HCT116 (cell line): ENCODE results near the gene TOX2. TPM values are rescaled to one million over a fixed set of nuclear protein-coding genes. Genes with fewer than 3 reads are reported as not detected.

ENCODE experiments used
- ATAC-seq: fragments of 200-7000 bp; cut with Tn5 transposase; 2 replicates; pipeline ENCODE4 v1.9.1; 2020; ENCODE audit warnings: mild to moderate bottlenecking, moderate library complexity
- BruUV-seq: library from RNA; stranded (reverse); fragments of 400-500 nt; replicated peaks from 2 replicates; lab custom pipeline; 2021; lab: Mats Ljungman, UMichigan
- CTCF ChIA-PET: fragments of 300-600 bp; sonication (Branson Sonifier 250); formaldehyde crosslinking; loops from one replicate; lab custom pipeline; 2021; ENCODE audit warnings: antibody characterized with exemption; lab: Charles Lee
- POLR2A ChIA-PET: fragments of 300-600, 350-600 bp; sonication (Branson Sonifier 250); formaldehyde crosslinking; loops from one replicate; lab custom pipeline; 2021; ENCODE audit warnings: antibody characterized with exemption; lab: Charles Lee
- RAD21 ChIA-PET, 2 experiments: fragments of 300-600 bp; sonication (Branson Sonifier 250); formaldehyde crosslinking; loops; one replicate each; lab custom pipeline; 2023; ENCODE audit warnings: low total read pairs in 2 of 2; ENCODE audit not compliant: uncharacterized antibody in 2 of 2, unreplicated experiment in 2 of 2, low non-redundant PET in 1 of 2; lab: Charles Lee
- DNase-seq: peaks from one replicate; pipeline ENCODE4 v3.0.0-alpha.2; 2010; ENCODE audit warnings: low read depth, low spot score
- H2AFZ ChIP-seq: fragments of 200-600 bp; shearing (Covaris generic), sonication (generic); 2 replicates; pipeline ENCODE4 v1.6.1; 2017; ENCODE audit warnings: low read depth, mixed run types, mixed read lengths, antibody characterized with exemption, low read length; ENCODE audit not compliant: poor library complexity, severe bottlenecking
- H3K27ac ChIP-seq: 2 replicates; pipeline ENCODE4 v1.5.1; 2012; ENCODE audit warnings: low read depth, low read length
- H3K27me3 ChIP-seq: fragments of 200-600 bp; sonication (generic); 2 replicates; pipeline ENCODE4 v1.6.1; 2016; ENCODE audit warnings: mixed run types, low read length, mixed read lengths; ENCODE audit not compliant: insufficient read depth
- H3K36me3 ChIP-seq, 2 experiments: fragments of 200-500 bp in 1 of 2; fragments of 200-600 bp in 1 of 2; sonication (Bioruptor generic) in 1 of 2; sonication (generic) in 1 of 2; 2 replicates each; pipeline versions ENCODE4 v1.5.1 to v1.6.1; 2014 to 2016; ENCODE audit warnings: low read length in 2 of 2, inconsistent platforms in 1 of 2, mixed read lengths in 1 of 2, mixed run types in 1 of 2; ENCODE audit not compliant: insufficient read depth in 2 of 2, control insufficient read depth in 1 of 2
- H3K4me1 ChIP-seq, 2 experiments: fragments of 200-600 bp in 1 of 2; sonication (generic) in 1 of 2; 2 replicates each; pipeline versions ENCODE4 v1.5.1 to v1.6.1; 2012 to 2017; ENCODE audit warnings: low read length in 2 of 2, inconsistent platforms in 1 of 2, mild to moderate bottlenecking in 1 of 2, mixed read lengths in 1 of 2, mixed run types in 1 of 2, moderate library complexity in 1 of 2; ENCODE audit not compliant: insufficient read depth in 2 of 2, control insufficient read depth in 1 of 2
- H3K4me2 ChIP-seq: fragments of 200-600 bp; sonication (generic); 2 replicates; pipeline ENCODE4 v1.6.1; 2017; ENCODE audit warnings: mixed run types, low read length, mixed read lengths
- H3K4me3 ChIP-seq, 2 experiments: fragments of 200-600 bp in 1 of 2; sonication (generic) in 1 of 2; replicated peaks in 1 of 2; 2 replicates each; pipeline ENCODE4 v1.5.1; 2011 to 2016; ENCODE audit warnings: low read length in 2 of 2, control low read depth in 1 of 2, low read depth in 1 of 2, mild to moderate bottlenecking in 1 of 2, mixed read lengths in 1 of 2, mixed run types in 1 of 2
- H3K79me2 ChIP-seq: fragments of 200-600 bp; sonication (generic); 2 replicates; pipeline ENCODE4 v1.6.1; 2017; ENCODE audit warnings: mild to moderate bottlenecking, mixed run types, low read length, moderate library complexity, mixed read lengths; ENCODE audit not compliant: insufficient read depth
- H3K9ac ChIP-seq: fragments of 200-600 bp; sonication (generic); 2 replicates; pipeline ENCODE4 v1.6.1; 2016; ENCODE audit warnings: low read length, mixed read lengths
- H3K9me2 ChIP-seq: fragments of 200-600 bp; sonication (generic), shearing (Covaris generic); 2 replicates; pipeline ENCODE4 v1.6.1; 2017; ENCODE audit warnings: mixed run types, mild to moderate bottlenecking, moderate library complexity; ENCODE audit not compliant: insufficient read depth
- H3K9me3 ChIP-seq, 2 experiments: fragments of 200-500 bp in 1 of 2; fragments of 200-600 bp in 1 of 2; sonication (Bioruptor generic) in 1 of 2; sonication (generic) in 1 of 2; 2 replicates each; pipeline ENCODE4 v1.6.1; 2014 to 2017; ENCODE audit warnings: low read length in 2 of 2, mixed read lengths in 2 of 2, inconsistent platforms in 1 of 2, low read depth in 1 of 2, mild to moderate bottlenecking in 1 of 2, mixed run types in 1 of 2, moderate library complexity in 1 of 2; ENCODE audit not compliant: control insufficient read depth in 1 of 2, insufficient read depth in 1 of 2
- H4K20me1 ChIP-seq: fragments of 200-600 bp; sonication (generic), shearing (Covaris generic); 2 replicates; pipeline ENCODE4 v1.6.1; 2017; ENCODE audit warnings: mixed run types, mild to moderate bottlenecking, moderate library complexity; ENCODE audit not compliant: insufficient read depth
- ATF3 ChIP-seq: IDR thresholded peaks from 2 replicates; pipeline ENCODE4 v1.6.1; 2012
- EGR1 ChIP-seq: IDR thresholded peaks from 2 replicates; pipeline ENCODE4 v1.6.1; 2012; ENCODE audit warnings: low read depth
- EZH2 ChIP-seq: fragments of 200-600 bp; sonication (generic); IDR thresholded peaks from 2 replicates; pipeline ENCODE4 v1.6.1; 2017; ENCODE audit warnings: antibody characterized with exemption, mixed run types
- FOSL1 ChIP-seq: IDR thresholded peaks from 2 replicates; pipeline ENCODE4 v1.6.1; 2012; ENCODE audit warnings: low read depth
- MAX ChIP-seq: IDR thresholded peaks from 2 replicates; pipeline ENCODE4 v1.6.1; 2012
- POLR2A ChIP-seq: IDR thresholded peaks from 2 replicates; pipeline ENCODE4 v1.7.0; 2011; ENCODE audit warnings: borderline replicate concordance; ENCODE audit not compliant: insufficient read depth, insufficient read length; ENCODE audit errors: extremely low read depth
- SP1 ChIP-seq: IDR thresholded peaks from 2 replicates; pipeline ENCODE4 v1.6.1; 2012; ENCODE audit warnings: low read depth
- ZBTB33 ChIP-seq: IDR thresholded peaks from 2 replicates; pipeline ENCODE4 v1.6.1; 2011; ENCODE audit warnings: mild to moderate bottlenecking, low read length, moderate library complexity; ENCODE audit not compliant: insufficient replicate concordance; ENCODE audit errors: extremely low read depth
- ZNF274 ChIP-seq: fragments of 200-500 bp; sonication (Bioruptor generic); IDR thresholded peaks from 2 replicates; pipeline ENCODE4 v1.6.1; 2014; ENCODE audit warnings: mild to moderate bottlenecking, low read depth, low read length, inconsistent platforms
- intact Hi-C: fragments of 100-400 bp; cut with micrococcal nuclease; formaldehyde crosslinking; loops from 2 replicates; pipeline ENCODE4 v1.10.0; 2022
- total RNA-seq: library from RNA; stranded (reverse); gene quantifications from one replicate; pipeline ENCODE4 v1.2.1, GENCODE V29; 2021; ENCODE audit not compliant: unreplicated experiment

The TOX2 gene
- total RNA-seq, 1 experiment from 2014 or later = 39.6 TPM

GRCh38 chr20:44112456-44112855, 197.8 kb downstream of the TOX2 start:
- ChIA-PET POLR2A (no interaction called here), CTCF (interaction anchor here (2.4 kb wide), 1 partner anchor 77 kb away, joined by 13 read pairs; no protein-coding TSS in a partner anchor), RAD21 (no interaction called here)
- Histone ChIP-seq H3K4me3 (no peak overlapping the region), H3K79me2 (no peaks in the 10 kb centered on the region), H3K4me1 (peaks cover 3 to 4% of the 10 kb centered on the region in 2 experiments; a peak in 2 of 4 replicates), H2AFZ (no peak overlapping the region), H3K36me3 (no peaks in the 10 kb centered on the region), H3K27ac (no peak overlapping the region), H3K4me2 (no peak overlapping the region), H3K9me2 (no peaks in the 10 kb centered on the region), H4K20me1 (no peaks in the 10 kb centered on the region)
- intact Hi-C loops = no loop called here
- BruUV-seq = no TSS peak
- TF ChIP-seq ZNF274 (no peak), ATF3 (no peak), EGR1 (no peak), SP1 (no peak), EZH2 (no peak), POLR2A (no peak), ZBTB33 (no peak), FOSL1 (no peak), MAX (no peak)
- TF ChIP-seq, all 23 proteins: peak for 0
- ATAC-seq (no peak), DNase-seq (no peak)
- Histone ChIP-seq H3K9ac (no peak overlapping the region), H3K27me3 (no peaks in the 10 kb centered on the region), H3K9me3 (peaks cover 4 to 6% of the 10 kb centered on the region in 2 experiments; a peak in 2 of 4 replicates)
